H9 (cell line): ENCODE data around the gene SHB. TPM values are rescaled to one million over a fixed set of nuclear protein-coding genes. Genes with fewer than 3 reads are reported as not detected.

Source experiments
- DNase-seq: peaks from one replicate; pipeline ENCODE4 v3.0.0-alpha.2; 2017
- H2AFZ ChIP-seq: one replicate; pipeline ENCODE4 v1.6.1; 2013; ENCODE audit warnings: mild to moderate bottlenecking, low read length, control low read depth, moderate library complexity
- H2AK5ac ChIP-seq: 2 replicates; pipeline ENCODE4 v1.6.1; 2013; ENCODE audit warnings: low read length, control low read depth, mixed read lengths; ENCODE audit not compliant: insufficient read length
- H2BK120ac ChIP-seq: one replicate; pipeline ENCODE4 v1.6.1; 2013; ENCODE audit warnings: low read depth, mild to moderate bottlenecking, low read length, control low read depth, inconsistent platforms; ENCODE audit not compliant: poor library complexity, severe bottlenecking
- H2BK12ac ChIP-seq: 2 replicates; pipeline ENCODE4 v1.6.1; 2013; ENCODE audit warnings: low read length, control low read depth, mixed read lengths, low read depth; ENCODE audit not compliant: insufficient read length
- H2BK15ac ChIP-seq: 2 replicates; pipeline ENCODE4 v1.6.1; 2013; ENCODE audit warnings: low read depth, low read length, control low read depth
- H2BK20ac ChIP-seq: one replicate; pipeline ENCODE4 v1.6.1; 2013; ENCODE audit warnings: low read depth, mild to moderate bottlenecking, low read length, control low read depth, inconsistent platforms; ENCODE audit not compliant: poor library complexity, severe bottlenecking
- H2BK5ac ChIP-seq: 2 replicates; pipeline ENCODE4 v1.6.1; 2013; ENCODE audit warnings: low read length, control low read depth, mixed read lengths; ENCODE audit not compliant: insufficient read length
- H3K14ac ChIP-seq: 2 replicates; pipeline ENCODE4 v1.6.1; 2013; ENCODE audit warnings: low read length, control low read depth; ENCODE audit not compliant: insufficient read depth
- H3K18ac ChIP-seq: 2 replicates; pipeline ENCODE4 v1.6.1; 2013; ENCODE audit warnings: low read depth, mild to moderate bottlenecking, mixed read lengths, low read length, control low read depth; ENCODE audit not compliant: insufficient read length
- H3K23ac ChIP-seq: 2 replicates; pipeline ENCODE4 v1.6.1; 2013; ENCODE audit warnings: low read length, control low read depth, mixed read lengths, low read depth; ENCODE audit not compliant: insufficient read length
- H3K23me2 ChIP-seq: 2 replicates; pipeline ENCODE4 v1.6.1; 2013; ENCODE audit warnings: low read depth, mild to moderate bottlenecking, mixed read lengths, low read length, control low read depth; ENCODE audit not compliant: insufficient read length, poor library complexity, severe bottlenecking
- H3K27ac ChIP-seq: 2 replicates; pipeline ENCODE4 v1.5.1; 2013; ENCODE audit warnings: low read length, control low read depth, mixed read lengths, low read depth; ENCODE audit not compliant: insufficient read length
- H3K27me3 ChIP-seq: 2 replicates; pipeline ENCODE4 v1.6.1; 2013; ENCODE audit warnings: low read length, control low read depth, inconsistent platforms; ENCODE audit not compliant: insufficient read depth
- H3K4ac ChIP-seq: 2 replicates; pipeline ENCODE4 v1.6.1; 2013; ENCODE audit warnings: low read depth, mild to moderate bottlenecking, control low read depth, inconsistent platforms, low read length, moderate library complexity
- H3K4me1 ChIP-seq: 2 replicates; pipeline ENCODE4 v1.6.1; 2013; ENCODE audit warnings: low read length, control low read depth, inconsistent platforms; ENCODE audit not compliant: insufficient read depth
- H3K4me2 ChIP-seq: 2 replicates; pipeline ENCODE4 v1.6.1; 2013; ENCODE audit warnings: low read length, control low read depth, mixed read lengths; ENCODE audit not compliant: insufficient read length, insufficient read depth
- H3K56ac ChIP-seq: 2 replicates; pipeline ENCODE4 v1.6.1; 2013; ENCODE audit warnings: low read depth, mild to moderate bottlenecking, mixed read lengths, low read length, control low read depth; ENCODE audit not compliant: insufficient read length
- H3K79me1 ChIP-seq: 2 replicates; pipeline ENCODE4 v1.6.1; 2013; ENCODE audit warnings: low read depth, mild to moderate bottlenecking, moderate library complexity, low read length, control low read depth, inconsistent platforms; ENCODE audit not compliant: insufficient read depth, poor library complexity, severe bottlenecking
- H3K79me2 ChIP-seq: 2 replicates; pipeline ENCODE4 v1.6.1; 2013; ENCODE audit warnings: low read length, control low read depth, inconsistent platforms; ENCODE audit not compliant: insufficient read depth
- H3K9ac ChIP-seq: 2 replicates; pipeline ENCODE4 v1.6.1; 2013; ENCODE audit warnings: low read length, control low read depth, mixed read lengths; ENCODE audit not compliant: insufficient read length; ENCODE audit errors: extremely low read depth
- H3K9me3 ChIP-seq: one replicate; pipeline ENCODE4 v1.6.1; 2013; ENCODE audit warnings: low read depth, low read length, inconsistent platforms; ENCODE audit not compliant: control insufficient read depth
- H3T11ph ChIP-seq: one replicate; pipeline ENCODE4 v1.6.1; 2013; ENCODE audit warnings: mild to moderate bottlenecking, low read length, control low read depth, inconsistent platforms
- H4K20me1 ChIP-seq: one replicate; pipeline ENCODE4 v1.6.1; 2013; ENCODE audit not compliant: control insufficient read depth, insufficient read length, insufficient read depth
- H4K5ac ChIP-seq: 2 replicates; pipeline ENCODE4 v1.6.1; 2013; ENCODE audit warnings: low read depth, mild to moderate bottlenecking, mixed read lengths, low read length, control low read depth; ENCODE audit not compliant: insufficient read length
- H4K8ac ChIP-seq: replicated peaks from 2 replicates; pipeline ENCODE4 v1.6.1; 2013; ENCODE audit warnings: low read length, control low read depth, mixed read lengths, low read depth; ENCODE audit not compliant: insufficient read length
- H4K91ac ChIP-seq: 2 replicates; pipeline ENCODE4 v1.6.1; 2013; ENCODE audit warnings: low read depth, mild to moderate bottlenecking, moderate library complexity, mixed read lengths, low read length, control low read depth; ENCODE audit not compliant: insufficient read length
- H3K27ac Mint-ChIP-seq, 3 experiments: 2 replicates in 2 of 3; 3 replicates in 1 of 3; pipeline ENCODE4 v1.8.0; 2020 to 2021; ENCODE audit warnings: mixed read lengths in 3 of 3, mild to moderate bottlenecking in 1 of 3, moderate library complexity in 1 of 3
- H3K27me3 Mint-ChIP-seq: 2 replicates; pipeline ENCODE4 v1.8.0; 2021; ENCODE audit warnings: low read depth, mild to moderate bottlenecking, moderate library complexity, mixed read lengths
- H3K36me3 Mint-ChIP-seq, 3 experiments: 2 replicates in 2 of 3; 3 replicates in 1 of 3; pipeline ENCODE4 v1.8.0; 2020 to 2021; ENCODE audit warnings: low read depth in 3 of 3, mixed read lengths in 3 of 3; ENCODE audit not compliant: insufficient read depth in 1 of 3
- H3K4me1 Mint-ChIP-seq, 2 experiments: 2 replicates each; pipeline ENCODE4 v1.8.0; 2020; ENCODE audit warnings: mixed read lengths in 2 of 2
- H3K4me3 Mint-ChIP-seq, 2 experiments: 2 replicates in 1 of 2; 3 replicates in 1 of 2; pipeline ENCODE4 v1.8.0; 2020 to 2021; ENCODE audit warnings: mild to moderate bottlenecking in 2 of 2, mixed read lengths in 2 of 2, moderate library complexity in 1 of 2
- H3K9me3 Mint-ChIP-seq, 2 experiments: 2 replicates in 1 of 2; 3 replicates in 1 of 2; pipeline ENCODE4 v1.8.0; 2020; ENCODE audit warnings: mild to moderate bottlenecking in 2 of 2, mixed read lengths in 2 of 2, moderate library complexity in 1 of 2
- WGBS: extraction: QIAGEN DNeasy Blood & Tissue Kit; methylation state at CpG from one replicate; pipeline ENCODE4 v1.1.7; 2013; ENCODE audit warnings: missing lambda C conversion rate, low lambda C conversion rate, mixed read lengths; ENCODE audit not compliant: insufficient read length; ENCODE audit errors: extremely low coverage; 5-methylcytosine and 5-hydroxymethylcytosine counted together
- total RNA-seq: library from RNA; stranded (reverse); gene quantifications from 2 replicates; pipeline ENCODE4 v1.2.1, GENCODE V29; 2021
- TF ChIP-seq, protein P1 (sequence below): fragments of 200-600 bp; sonication (generic); conservative IDR thresholded peaks from 3 replicates; pipeline ENCODE4 v1.8.0; 2021; ENCODE audit warnings: antibody characterized with exemption, mild to moderate bottlenecking

The SHB gene
- total RNA-seq, 1 experiment from 2014 or later: 14.6 TPM

DNA sequence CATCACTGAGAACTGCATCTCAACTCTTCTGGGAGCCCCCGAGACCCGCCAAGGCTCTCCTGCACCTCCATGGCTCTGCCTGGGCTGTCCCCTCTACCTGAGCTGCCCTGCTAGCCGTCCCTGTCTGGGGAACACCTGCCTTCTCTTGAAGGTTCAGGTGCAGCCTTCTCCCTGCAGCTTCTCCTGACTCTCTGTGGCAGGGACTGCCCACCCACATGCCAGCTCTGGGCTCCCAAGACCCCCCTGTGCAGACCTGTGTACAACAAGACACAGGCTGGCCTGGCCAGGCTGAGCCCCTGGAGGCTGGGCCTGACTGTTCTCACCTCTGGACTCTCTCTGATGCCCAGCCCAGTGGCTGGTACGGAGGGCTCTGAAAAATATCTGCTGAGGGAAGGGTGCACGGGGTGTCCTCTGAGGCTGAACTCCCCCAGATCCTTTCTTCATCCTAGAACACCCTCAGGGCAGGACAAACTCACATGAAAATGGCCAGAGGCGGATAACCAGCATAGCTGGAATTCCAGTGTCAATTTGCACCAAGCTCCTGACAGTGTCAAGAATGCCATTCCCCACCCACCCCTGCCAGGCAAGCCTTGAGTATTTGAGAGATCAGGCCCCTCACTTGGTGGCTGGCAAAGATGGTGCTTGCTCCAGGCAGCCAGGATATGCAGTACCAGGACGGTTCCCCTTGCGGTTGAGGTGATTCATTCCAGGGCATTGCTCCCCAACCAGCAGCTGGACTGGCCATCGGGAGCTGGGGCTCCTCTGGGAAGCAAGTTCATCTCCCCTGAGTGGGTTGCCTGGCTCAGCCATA lies 124.2 kb downstream of the SHB start:
- no peak overlapping the region for H3K4me3 Mint-ChIP-seq
- Histone ChIP-seq H3K9ac (no peak overlapping the region), H3K79me2 (no peaks in the 10 kb centered on the region), H3K79me1 (no peaks in the 10 kb centered on the region), H3T11ph (no peak overlapping the region), H3K23ac (no peak overlapping the region), H2AK5ac (no peak overlapping the region), H3K4me2 (no peak overlapping the region), H2BK5ac (no peak overlapping the region), H3K18ac (no peak overlapping the region), H3K4ac (no peak overlapping the region), H3K23me2 (no peaks in the 10 kb centered on the region), H3K14ac (no peak overlapping the region), H3K27me3 (no peaks in the 10 kb centered on the region), H3K27ac (no peak overlapping the region), H2BK20ac (no peak overlapping the region), H4K5ac (no peak overlapping the region), H2BK120ac (no peak overlapping the region), H4K8ac (no peak overlapping the region), H2AFZ (no peak overlapping the region), H4K91ac (no peak overlapping the region), H3K4me1 (no peaks in the 10 kb centered on the region; the same call in 1 of the 2 replicates), H4K20me1 (no peaks in the 10 kb centered on the region), H3K9me3 (no peaks in the 10 kb centered on the region), H3K56ac (no peak overlapping the region), H2BK15ac (no peak overlapping the region), H2BK12ac (no peak overlapping the region)
- H3K9me3 Mint-ChIP-seq: no peaks in the 10 kb centered on the region
- peak; percentile 57 for DNase-seq
- H3K27ac Mint-ChIP-seq: peak overlapping the region in 2 of 3 experiments; percentile 14 to 85; a peak in 3 of 7 replicates
- no CpG with 5 or more reads among the region's 9 CpGs for WGBS
- H3K4me1 Mint-ChIP-seq: peaks cover 26 to 35% of the 10 kb centered on the region in 2 experiments
- H3K36me3 Mint-ChIP-seq: peaks cover 3 to 31% (median 11%) of the 10 kb centered on the region in 3 experiments; a peak in 5 of 7 replicates
- no peaks in the 10 kb centered on the region for H3K27me3 Mint-ChIP-seq
- TF ChIP-seq, protein P1, sequence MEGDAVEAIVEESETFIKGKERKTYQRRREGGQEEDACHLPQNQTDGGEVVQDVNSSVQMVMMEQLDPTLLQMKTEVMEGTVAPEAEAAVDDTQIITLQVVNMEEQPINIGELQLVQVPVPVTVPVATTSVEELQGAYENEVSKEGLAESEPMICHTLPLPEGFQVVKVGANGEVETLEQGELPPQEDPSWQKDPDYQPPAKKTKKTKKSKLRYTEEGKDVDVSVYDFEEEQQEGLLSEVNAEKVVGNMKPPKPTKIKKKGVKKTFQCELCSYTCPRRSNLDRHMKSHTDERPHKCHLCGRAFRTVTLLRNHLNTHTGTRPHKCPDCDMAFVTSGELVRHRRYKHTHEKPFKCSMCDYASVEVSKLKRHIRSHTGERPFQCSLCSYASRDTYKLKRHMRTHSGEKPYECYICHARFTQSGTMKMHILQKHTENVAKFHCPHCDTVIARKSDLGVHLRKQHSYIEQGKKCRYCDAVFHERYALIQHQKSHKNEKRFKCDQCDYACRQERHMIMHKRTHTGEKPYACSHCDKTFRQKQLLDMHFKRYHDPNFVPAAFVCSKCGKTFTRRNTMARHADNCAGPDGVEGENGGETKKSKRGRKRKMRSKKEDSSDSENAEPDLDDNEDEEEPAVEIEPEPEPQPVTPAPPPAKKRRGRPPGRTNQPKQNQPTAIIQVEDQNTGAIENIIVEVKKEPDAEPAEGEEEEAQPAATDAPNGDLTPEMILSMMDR: no peak
